Muscle of back (tissue), 11 donors: ENCODE data around the gene GRK1. TPM values are rescaled to one million over a fixed set of nuclear protein-coding genes. Genes with fewer than 3 reads are reported as not detected.

Experiments
- DNase-seq, 3 donors: peaks; one replicate each; pipeline versions ENCODE4 v3.0.0 to v3.0.0-alpha.2; 2013
- polyA plus RNA-seq, 10 donors: library from polyadenylated mRNA; unstranded; fragments of 120-200 nt; gene quantifications; one replicate each; pipeline ENCODE4 v1.2.1, GENCODE V29; 2013; ENCODE audit not compliant: insufficient read length in 10 of 10

Gene GRK1
- polyA plus RNA-seq, 10 donors, result 0.08 to 0.46 (median 0.25) TPM; not detected in 1

DNA sequence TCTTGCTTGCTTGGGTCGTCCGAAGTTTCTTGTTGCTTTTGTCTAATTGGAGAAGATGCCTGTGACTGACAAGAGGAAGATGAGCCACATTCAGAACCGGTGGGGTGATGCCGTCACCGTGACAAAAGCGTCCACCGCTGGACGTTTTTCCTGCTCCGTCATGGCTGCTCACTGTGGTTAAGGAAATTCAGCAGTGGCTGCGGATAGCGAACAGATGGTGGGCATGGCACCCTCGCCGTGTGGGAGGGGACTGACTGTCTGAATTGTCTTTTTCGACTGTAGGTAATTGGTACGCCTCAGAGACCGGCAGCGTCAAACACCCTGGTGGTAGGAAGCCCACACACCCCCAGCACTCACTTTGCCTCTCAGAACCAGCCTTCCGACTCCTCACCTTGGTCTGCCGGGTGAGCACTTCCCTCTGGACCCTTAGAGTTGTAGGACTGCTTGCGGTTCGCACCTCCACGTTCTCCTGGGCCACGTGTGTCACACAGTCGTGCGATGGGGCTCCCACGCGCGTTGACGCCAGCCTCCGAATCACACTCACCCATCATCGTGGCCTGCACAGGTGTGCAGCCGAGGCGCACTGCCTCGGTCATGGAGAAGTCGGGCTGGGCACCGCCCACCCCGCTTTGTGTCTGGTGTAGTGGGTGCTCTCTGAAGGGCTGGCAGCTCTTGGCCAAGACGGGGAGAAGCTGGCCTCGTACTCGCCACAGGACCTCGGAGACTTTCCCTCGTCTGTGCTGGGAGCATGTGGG, 35.5 kb upstream of the GRK1 start:
- DNase-seq, result no peak

DNA sequence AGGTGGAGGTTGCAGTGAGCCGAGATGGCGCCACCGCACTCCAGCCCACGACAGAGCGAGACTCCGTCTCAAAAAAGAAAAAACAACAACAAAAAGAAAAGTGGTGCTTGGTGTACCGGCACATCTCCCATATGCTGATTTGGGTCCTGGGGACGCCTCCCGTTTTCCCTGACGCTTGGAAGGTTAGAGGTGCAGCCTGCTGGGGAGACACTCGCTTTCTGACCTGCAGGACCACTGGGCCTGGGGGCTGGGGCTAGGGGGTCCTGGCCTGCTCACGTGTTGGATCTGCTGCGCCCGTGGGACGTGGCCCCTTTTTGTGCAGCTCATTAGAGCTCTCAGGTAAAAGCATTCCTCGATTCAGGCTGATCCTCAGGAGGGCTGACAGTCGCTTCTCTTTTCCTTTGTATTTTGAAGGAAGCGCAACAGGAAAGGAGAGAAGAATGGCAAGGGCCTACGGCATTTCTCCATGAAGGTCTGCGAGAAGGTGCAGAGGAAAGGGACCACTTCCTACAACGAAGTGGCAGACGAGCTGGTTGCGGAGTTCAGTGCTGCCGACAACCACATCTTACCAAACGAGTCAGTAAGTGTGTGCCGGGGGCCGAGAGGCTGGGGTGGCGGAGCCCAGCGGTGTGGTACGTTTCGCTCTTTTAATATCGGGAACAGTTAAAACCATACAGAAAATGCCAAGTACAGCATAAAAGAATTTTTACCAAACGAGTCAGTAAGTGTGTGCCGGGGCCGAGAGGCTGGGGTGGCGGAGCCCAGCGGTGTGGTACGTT, 34.1 kb upstream of the GRK1 start:
- DNase-seq, result no peak

DNA sequence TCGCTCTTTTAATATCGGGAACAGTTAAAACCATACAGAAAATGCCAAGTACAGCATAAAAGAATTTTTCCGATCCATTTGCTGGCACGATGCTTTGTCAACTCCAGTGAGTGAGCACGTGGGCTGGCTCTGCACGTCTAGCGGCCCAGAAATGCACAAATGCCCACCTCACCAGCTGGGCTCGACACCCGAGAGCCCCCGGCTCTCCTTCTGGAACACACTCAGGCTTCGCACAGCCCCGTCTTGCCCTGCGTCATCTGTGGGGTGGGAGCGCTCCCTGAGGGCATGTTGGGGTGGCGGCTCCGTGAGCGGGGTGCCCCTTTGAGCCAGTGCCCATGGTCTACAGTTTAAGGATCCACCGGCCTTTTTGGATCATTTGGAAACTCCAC, 33.5 kb upstream of the GRK1 start:
- no peak for DNase-seq

DNA sequence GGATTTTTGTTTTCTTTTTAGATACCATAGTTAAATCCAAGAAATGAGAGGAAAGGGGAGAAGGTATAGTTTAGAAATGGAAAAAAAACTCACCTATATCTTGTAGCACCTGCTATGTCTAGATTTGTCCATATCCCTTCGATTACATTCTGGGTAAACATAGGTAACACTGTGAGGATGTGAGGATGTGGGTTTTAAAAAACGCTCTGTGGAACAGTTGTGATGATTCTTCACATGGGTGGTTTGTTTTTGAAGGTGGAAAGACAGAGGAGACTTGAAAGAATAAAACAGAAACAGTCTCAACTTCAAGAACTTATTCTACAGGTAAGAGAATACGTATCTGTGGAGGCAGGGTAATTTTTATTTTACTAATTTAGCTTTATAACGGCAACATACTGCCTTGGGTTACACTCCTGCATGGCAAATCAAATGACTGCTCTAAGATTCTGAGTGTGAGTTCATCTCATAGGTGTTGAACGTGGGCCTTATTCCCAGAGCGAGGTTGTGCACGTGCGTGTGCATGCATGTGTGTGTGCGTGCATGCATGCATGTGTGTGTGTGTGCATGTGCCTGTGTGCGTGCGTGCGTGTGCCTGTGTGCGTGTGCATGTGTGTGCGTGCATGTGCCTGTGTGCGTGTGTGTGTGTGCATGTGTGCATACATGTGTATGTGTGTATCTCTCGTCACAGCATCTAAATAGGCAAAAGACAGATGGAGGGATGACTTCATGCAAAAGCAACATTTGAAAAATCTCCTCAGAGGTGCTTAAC, 32.6 kb upstream of the GRK1 start:
- DNase-seq, result no peak

DNA sequence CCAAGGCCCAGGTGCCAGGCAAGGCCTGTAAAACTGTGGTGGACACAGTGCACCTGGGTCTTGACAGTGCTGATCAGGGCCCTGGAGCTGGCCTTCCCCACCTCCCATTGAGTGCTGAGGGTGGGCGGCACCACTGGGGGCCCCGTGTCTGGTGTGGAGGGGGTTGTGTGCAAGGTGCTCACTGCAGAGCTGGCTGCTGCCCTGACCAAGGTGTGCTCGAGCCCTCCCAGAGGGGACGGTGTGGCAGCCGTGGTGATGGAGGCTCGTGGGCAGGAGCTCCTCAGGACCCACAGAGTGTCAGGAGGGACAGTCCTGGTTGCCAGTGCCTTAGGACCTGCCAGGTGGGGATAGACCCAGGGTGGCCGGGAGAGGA, 32.0 kb upstream of the GRK1 start:
- no peak for DNase-seq

DNA sequence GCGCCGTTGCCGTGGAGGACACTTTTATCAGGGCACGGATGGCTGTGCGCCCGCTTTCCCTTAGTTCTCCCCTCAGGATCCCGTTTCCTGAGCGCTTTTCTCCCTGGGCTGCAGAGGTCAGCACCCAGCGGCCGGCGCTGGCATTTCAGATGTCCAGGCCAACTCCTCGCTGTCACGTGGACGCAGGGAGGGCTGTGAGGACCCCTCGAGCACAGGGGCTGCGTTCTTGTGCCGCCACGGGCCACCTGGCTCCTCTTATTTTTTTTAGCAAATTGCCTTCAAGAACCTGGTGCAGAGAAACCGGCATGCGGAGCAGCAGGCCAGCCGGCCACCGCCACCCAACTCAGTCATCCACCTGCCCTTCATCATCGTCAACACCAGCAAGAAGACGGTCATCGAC, 31.3 kb upstream of the GRK1 start:
- no peak for DNase-seq

DNA sequence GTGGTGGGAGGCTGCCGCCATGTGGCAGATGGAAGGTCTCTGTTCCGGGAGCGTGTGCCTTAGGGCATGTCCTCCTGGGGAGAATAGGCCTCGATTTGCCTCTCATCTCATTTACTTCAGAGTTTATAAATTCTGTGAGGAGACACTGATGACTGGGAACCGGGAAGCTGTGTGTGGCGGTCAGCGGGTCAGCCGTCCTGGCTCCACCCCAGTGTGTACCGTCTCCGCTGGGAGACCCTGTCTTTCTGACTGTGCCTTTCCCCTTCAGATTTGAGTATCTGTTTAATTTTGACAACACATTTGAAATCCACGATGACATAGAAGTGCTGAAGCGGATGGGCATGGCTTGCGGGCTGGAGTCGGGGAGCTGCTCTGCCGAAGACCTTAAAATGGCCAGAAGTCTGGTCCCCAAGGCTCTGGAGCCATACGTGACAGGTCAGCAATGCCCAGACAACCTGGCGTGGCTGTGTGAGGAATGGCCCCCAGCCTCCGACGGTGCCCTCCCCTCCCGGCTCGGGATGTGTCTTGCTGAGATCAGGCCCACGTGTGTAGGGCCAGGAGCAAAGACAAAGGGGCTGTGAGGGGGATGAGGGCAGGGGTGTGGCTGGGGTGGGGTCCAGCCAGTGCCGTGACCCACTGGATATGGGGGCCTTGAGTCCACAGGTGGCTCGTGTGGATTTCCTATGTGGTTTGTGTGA, 30.6 kb upstream of the GRK1 start:
- no peak for DNase-seq

DNA sequence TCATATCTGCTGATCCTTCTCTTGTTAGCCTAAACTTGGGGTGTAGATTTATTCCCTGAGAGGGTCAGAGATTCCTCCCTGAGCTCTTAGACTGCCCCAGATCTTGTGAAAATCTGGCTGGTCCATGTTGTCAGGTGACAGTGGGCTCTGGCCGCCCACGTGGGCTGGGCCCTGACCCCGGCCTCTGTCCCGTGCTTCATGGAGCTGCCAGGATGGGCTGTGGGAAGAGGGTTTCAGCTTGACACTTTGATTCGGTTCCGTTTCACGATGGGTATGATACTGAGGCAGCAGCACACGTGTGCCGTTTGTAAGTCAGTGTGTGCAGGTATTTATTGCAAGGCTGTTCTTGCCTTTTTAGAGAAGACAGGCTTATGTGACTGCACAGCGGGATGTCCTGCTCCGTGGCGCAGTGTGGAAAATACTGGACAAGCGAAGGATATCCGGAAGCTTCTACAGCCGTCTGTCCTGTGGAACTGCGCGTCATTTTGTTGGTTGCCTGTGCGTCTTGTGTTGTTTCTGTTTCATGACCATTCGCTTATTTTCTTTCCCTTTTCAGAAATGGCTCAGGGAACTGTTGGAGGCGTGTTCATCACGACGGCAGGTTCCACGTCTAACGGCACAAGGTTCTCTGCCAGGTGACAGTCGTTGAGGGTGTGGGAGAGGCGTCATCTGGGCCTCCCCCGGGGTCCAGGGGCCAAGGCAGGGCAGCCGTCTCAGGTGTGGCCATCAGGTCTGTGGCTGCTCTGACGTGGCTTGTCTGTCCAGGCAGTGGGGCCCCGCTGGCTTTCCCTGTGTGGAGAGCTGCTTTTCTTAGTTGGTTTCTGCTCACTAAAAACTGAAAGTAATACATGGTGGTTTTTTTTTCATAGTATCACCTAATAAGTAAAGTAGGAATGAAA, 29.5 kb upstream of the GRK1 start:
- no peak for DNase-seq

DNA sequence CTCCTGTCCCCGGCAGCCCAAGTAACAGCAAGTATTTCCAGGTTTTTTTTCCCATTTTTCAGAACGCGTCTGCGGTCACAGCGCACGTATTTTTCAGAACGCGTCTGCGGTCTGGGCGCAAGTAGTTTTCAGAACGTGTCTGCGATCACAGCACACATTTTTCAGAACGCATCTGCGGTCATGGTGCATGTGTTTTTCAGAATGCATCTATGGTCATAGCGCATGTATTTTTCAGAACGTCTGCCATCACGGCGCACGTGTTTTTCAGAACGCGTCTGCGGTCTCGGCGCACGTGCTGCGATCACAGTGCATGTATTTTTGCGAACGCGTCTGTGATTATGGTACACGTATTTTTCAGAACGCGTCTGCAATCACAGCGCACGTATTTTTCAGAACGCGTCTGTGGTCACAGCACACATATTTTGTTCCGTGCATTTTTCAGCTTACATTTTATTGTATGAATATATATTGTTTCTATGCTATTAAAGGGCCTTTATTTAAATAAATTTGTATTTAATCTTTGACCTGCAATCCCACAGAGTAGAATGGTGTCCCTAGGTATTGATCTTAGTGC, 28.8 kb upstream of the GRK1 start:
- DNase-seq, result no peak

DNA sequence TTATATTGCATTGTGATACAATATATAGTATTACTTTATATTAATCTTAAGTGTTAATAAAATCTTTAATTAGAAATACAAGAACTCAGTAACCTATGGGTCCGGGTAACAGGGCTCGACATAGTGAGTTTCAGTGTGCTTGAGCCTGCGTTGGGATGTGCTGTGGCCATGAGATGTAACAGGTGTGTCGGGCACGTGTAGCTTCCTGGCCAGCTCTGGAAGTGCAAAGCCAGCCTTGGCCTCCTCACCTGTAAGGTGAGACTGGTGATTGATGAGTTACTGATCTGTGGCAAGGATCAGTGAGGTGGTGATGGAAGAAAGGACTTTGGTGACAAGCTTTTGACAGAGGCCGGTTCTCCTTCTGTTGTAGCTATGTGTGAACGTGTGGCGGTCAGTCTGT, 28.2 kb upstream of the GRK1 start:
- no peak for DNase-seq

DNA sequence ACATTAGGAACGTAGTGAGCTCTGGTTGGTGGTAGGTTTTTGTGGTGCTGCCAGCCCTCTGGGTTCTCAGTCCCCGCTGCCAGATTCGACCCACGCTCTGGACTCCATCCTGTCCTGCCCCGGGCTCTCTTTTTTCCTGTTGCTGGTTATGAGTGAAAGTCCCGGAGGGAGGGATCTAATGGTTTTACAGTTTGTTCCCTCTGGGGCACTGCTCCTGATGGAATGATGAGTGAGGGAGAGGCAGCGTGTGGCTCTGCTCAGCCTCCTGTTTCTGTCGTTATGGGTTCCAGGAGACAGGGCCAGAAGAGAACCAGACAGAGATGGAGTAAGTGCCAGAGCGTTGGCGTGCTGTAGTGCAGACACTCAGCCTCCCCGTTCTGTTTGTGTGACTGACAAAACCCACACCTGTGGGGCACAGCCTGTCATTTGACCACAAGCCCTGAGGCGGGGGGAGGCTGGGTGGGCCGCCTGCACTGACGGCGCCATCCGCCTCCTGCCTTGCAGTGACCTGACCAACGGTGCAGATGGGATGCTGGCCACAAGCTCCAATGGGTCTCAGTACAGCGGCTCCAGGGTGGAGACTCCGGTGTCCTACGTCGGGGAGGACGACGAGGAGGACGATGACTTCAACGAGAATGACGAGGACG, 27.3 kb upstream of the GRK1 start:
- DNase-seq, result no peak

DNA sequence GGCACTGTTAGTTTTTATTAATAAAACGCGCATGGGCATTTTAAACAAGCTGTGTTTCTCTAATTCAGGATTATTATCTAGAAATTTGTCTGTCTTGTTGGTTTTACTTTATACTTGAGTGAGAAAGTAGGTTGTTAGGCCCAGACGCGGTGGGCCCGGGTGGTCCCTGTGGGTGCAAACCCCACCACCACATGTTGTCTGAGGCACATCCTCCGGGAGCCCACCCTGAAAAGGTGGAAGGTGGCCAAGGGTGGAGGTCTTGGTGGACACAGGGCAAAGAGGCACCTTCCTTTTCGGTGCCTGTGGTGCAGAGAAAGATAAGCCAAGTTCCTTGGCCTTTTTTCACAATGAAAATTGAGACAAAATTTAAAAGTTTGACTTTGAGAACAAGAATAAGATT, 25.6 kb upstream of the GRK1 start:
- no peak for DNase-seq

DNA sequence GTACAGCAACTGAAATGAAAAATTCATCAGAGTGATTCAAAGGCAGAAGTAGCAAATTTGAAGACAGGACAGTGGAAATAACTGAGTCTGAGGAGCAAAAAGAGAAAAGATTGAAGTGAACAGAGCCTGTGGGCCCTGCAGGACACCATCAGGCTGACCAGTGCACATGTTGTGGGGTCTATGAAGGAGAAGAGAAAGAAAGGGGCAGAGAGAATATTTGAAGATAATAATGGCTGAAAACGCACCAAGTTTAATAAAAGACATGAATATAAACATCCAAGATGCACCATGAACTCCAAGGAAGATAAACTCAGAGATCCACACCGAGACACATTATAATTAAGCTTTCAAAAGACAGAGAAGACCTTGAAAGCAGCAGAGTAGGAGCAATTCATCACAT, 24.5 kb upstream of the GRK1 start:
- no peak for DNase-seq

DNA sequence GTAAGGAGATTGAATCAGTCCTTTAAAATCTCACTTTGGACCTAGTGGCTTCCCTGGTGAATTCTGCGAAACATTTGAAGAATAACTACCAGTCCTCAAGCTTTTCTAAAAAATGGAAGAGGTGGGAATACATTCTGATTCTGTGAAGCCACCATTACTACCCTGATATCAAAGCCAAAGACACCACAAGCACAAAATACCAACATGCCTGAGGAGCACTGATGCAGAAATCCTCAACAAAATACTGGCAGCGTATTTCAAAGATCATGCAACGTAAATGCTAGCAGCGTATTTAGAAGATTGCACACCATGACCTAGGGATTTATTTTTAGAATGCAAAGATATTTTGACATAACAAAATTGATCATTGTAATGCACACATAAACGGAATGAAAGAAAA, 23.4 kb upstream of the GRK1 start:
- no peak for DNase-seq

DNA sequence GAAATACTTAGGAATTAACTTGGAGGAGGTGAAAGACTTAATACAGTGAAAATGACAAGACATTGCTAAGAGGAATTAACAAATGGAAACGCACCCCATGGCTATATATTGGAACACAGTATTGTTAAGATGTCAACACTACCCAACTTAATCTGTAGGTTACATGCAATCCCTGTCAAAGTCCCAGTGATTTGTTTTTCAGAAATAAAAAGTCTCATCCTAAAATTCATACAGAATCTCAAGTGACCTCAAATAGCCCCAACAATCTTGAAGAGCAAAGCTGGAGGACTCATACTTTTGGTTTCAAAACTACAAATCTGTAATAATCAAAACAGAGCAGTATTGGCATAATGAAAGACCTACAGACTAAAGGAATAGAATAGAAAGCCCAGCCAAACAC, 22.2 kb upstream of the GRK1 start:
- DNase-seq, result no peak

DNA sequence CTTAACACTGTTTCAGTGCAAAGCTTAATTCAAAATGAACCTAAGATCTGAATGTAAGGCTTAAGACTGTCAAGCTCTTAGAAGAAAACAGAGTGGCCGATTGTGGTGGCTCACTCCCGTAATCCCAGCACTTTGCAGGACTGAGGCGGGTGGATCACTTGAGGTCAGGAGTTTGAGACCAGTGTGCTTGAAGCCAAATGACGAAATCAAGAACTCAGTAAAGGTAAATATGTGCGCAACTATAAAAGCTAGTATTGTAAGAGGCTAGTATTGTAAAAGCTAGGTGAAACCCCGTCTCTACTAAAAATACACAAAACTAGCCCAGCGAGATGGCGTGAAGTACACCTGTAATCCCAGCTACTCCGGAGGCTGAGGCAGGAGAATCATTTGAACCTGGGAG, 21.7 kb upstream of the GRK1 start:
- no peak for DNase-seq

DNA sequence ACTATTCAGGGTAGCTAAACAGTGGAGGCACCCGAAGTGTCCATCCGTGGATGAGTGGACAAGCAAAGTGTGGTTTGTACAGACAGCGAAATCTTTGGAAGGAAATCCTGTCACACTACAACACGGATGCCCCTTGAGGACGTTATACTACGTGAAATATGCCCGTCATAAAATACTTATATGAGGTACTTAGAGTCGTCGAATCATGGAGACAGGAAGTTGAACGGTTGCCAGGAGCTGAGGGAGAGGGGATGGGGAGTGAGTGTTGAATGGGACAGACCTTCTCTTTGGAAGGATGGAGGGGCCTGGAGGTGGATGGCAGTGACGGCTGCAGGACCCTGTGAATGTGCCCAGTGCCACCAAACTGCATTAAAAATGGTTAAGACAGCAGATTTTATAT, 20.6 kb upstream of the GRK1 start:
- no peak for DNase-seq

DNA sequence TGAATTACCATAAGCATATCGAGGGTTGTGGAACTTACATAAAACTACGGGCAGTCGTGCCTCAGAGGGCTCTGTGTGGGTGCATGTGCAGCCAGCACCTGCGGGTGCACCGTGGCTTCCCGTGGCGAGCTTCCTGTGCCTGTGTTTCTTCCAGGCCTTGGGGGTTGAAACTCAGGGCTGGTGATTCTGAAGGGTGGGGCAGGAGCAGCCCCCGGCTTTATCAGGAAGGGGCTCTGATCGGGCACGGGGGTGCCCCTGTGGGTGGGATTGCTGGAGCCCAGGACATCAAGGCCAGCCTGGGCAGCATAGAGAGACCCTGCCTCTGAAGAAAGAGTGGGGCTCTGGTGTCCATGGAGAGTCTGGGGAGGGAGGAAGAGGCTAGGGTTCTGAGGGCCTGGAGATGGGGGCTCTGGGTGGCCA, 20.1 kb upstream of the GRK1 start:
- DNase-seq, result no peak

DNA sequence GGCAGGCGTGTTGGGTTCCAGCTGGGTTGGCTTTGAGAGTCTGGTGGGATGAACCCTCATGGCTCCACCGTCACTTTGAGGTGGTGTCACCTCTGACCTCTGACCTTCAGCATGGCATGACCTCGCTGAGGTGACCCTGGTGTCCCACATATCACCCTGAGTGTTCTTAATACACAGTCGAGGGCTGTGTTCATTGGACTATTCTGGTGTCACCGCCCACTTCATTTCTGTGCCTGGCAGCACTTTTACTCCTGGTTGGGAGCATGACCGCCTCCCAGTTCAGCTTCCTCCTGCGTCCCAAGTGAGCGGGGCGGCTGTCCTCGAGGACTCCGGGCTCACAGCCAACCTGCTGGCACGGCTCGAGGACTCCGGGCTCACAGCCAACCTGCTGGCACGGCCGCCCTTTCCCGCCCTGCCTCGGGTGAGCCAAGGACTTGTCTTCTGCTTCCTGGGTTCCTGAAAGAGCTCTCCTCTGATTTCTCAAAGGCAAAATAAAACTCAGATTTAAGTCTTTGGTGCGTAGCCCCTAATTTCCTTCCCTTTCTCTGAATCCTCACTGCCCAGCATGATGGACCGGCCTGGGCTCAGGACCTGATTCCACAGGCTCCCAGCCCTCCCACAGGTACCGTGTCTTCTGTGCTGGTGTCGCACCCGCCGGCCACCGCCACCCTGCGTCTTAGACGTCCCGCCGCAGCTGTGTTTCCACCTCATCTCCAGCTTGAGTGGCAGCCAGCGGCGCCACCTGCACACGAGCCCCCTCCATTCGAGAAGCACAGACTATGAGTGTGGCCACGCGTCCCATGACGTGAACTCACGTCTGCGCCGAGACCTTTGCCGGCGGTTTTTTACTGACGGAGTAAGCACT, 19.4 kb upstream of the GRK1 start:
- DNase-seq, result peak; percentile 49 to 72 (median 53)
